ENCODE results near the gene PIK3R5. TPM values are rescaled to one million over a fixed set of nuclear protein-coding genes. Genes with fewer than 3 reads are reported as not detected.

The PIK3R5 gene
- total RNA-seq, 2 donors from 2014 or later = 3.2 to 10.4 TPM

DNA sequence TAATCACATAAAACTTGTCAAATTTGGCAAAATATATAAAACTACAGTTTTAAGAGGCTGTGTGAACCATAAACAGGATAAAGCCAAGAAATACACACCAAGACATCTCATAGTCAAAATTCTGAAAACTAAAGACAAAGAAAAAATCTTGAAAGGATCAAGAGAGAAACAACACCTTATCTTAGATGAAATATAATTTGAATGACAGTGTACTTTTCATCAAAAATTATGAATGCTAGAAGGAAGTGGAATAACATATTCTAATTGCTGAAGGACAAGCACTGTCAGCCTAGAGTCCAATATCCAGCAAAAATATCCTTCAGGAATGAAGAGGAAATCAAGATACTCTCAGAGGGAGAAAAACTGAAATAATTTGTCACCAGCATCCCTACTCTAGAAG lies 37.2 kb downstream of the PIK3R5 start:
- Histone ChIP-seq H3K27ac (no peak overlapping the region), H3K4me1 (replicated peaks) (no peaks in the 10 kb centered on the region), H3K36me3 (no peaks in the 10 kb centered on the region), H3K9me3 (no peaks in the 10 kb centered on the region), H3K4me3 (no peak overlapping the region), H3K27me3 (replicated peaks; ENCODE audit: insufficient read depth) (no peaks in the 10 kb centered on the region)
- DNase-seq (ENCODE audit: low spot score) = no peak
- TF ChIP-seq POLR2A (IDR thresholded peaks at IDR 0.05) (no peak), POLR2AphosphoS5 (IDR thresholded peaks at IDR 0.05) (no peak)
- TF ChIP-seq, protein P1, sequence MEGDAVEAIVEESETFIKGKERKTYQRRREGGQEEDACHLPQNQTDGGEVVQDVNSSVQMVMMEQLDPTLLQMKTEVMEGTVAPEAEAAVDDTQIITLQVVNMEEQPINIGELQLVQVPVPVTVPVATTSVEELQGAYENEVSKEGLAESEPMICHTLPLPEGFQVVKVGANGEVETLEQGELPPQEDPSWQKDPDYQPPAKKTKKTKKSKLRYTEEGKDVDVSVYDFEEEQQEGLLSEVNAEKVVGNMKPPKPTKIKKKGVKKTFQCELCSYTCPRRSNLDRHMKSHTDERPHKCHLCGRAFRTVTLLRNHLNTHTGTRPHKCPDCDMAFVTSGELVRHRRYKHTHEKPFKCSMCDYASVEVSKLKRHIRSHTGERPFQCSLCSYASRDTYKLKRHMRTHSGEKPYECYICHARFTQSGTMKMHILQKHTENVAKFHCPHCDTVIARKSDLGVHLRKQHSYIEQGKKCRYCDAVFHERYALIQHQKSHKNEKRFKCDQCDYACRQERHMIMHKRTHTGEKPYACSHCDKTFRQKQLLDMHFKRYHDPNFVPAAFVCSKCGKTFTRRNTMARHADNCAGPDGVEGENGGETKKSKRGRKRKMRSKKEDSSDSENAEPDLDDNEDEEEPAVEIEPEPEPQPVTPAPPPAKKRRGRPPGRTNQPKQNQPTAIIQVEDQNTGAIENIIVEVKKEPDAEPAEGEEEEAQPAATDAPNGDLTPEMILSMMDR (IDR thresholded peaks at IDR 0.05) = no peak
- intact Hi-C loops (cut with DNase I) = no loop called here

DNA sequence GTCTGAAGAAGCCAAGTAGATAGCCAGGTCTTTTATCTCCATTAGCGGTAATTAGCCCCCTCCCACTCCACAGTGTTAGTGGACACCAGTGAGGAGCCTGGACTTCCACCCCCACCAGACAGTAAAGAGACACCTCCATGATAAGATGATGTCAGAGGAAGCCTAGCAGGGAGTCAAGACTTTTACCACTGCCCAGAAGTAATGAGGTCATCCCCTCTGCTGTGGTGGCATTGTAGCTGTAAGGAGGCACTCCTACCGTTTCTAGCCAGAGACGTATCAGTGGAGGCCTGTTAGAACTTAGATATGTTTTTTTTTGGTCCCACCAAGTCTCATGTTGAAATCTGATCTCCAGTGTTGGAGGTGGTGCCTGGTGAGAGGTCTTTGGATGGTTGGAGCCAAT lies 38.1 kb downstream of the PIK3R5 start:
- WGBS = 91% methylated on average over 3 of the region's 3 CpGs
- TF ChIP-seq, protein P1 (IDR thresholded peaks at IDR 0.05) = no peak
- TF ChIP-seq POLR2AphosphoS5 (IDR thresholded peaks at IDR 0.05) (no peak), POLR2A (IDR thresholded peaks at IDR 0.05) (no peak)
- no peaks in the 10 kb centered on the region for H3K9me3 ChIP-seq
- DNase-seq (ENCODE audit: low spot score) = no peak
- intact Hi-C loops (cut with DNase I) = no loop called here
- no peaks in the 10 kb centered on the region for H3K27me3 ChIP-seq (replicated peaks; ENCODE audit: insufficient read depth)
- no peak overlapping the region for H3K4me3 ChIP-seq
- H3K4me1 ChIP-seq (replicated peaks) = no peaks in the 10 kb centered on the region
- H3K27ac ChIP-seq = no peak overlapping the region
- H3K36me3 ChIP-seq = no peaks in the 10 kb centered on the region

DNA sequence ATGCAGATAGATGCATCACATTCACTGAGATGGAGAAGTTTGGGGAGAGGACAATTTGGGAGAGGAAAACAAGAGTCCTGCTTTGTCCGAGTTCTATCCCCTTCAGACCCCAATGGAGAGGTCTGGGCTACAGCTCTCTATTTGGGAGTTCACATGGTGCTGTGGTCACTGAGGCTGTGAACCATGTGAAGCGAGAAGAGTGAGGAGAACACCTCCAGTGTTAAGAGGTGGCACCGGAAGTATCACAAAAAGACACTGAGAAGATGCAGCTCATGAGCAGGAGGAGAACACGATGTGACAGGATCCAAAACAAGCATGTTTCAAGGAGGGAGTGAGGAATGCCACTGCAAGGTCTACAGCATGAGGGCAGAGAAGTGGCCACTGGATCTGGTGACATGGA lies 39.7 kb downstream of the PIK3R5 start:
- intact Hi-C loops (cut with DNase I) = no loop called here
- Histone ChIP-seq H3K36me3 (no peaks in the 10 kb centered on the region), H3K9me3 (no peaks in the 10 kb centered on the region), H3K4me3 (no peak overlapping the region), H3K27me3 (replicated peaks; ENCODE audit: insufficient read depth) (no peaks in the 10 kb centered on the region), H3K4me1 (replicated peaks) (no peaks in the 10 kb centered on the region), H3K27ac (no peak overlapping the region)
- TF ChIP-seq POLR2AphosphoS5 (IDR thresholded peaks at IDR 0.05) (no peak), POLR2A (IDR thresholded peaks at IDR 0.05) (no peak)
- TF ChIP-seq, protein P1 (IDR thresholded peaks at IDR 0.05) = no peak
- DNase-seq (ENCODE audit: low spot score) = no peak
- 88% methylated on average over 4 of the region's 4 CpGs for WGBS

DNA sequence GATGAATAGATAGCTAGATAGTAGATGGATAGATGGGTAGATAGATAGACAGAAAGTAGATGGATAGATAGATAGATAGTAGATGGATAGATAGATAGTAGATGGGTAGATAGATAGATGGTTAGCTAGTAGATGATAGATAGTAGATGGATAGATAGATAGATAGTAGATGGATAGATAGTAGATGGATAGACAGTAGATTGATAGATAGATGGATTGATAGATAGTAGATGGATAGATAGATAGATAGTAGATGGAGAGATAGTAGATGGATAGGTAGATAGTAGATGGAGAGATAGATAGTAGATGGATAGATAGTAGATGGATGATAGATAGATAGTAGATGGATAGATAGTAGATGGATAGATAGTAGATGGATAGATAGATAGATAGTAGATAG lies 40.4 kb downstream of the PIK3R5 start:
- H3K9me3 ChIP-seq = no peaks in the 10 kb centered on the region
- intact Hi-C loops (cut with DNase I) = no loop called here
- H3K27me3 ChIP-seq (replicated peaks; ENCODE audit: insufficient read depth) = no peaks in the 10 kb centered on the region
- TF ChIP-seq POLR2AphosphoS5 (IDR thresholded peaks at IDR 0.05) = no peak
- TF ChIP-seq, protein P1 (IDR thresholded peaks at IDR 0.05) = no peak
- no peak for TF ChIP-seq POLR2A (IDR thresholded peaks at IDR 0.05)
- no peaks in the 10 kb centered on the region for H3K4me1 ChIP-seq (replicated peaks)
- no peaks in the 10 kb centered on the region for H3K36me3 ChIP-seq
- no peak for DNase-seq (ENCODE audit: low spot score)
- H3K4me3 ChIP-seq = no peak overlapping the region
- no peak overlapping the region for H3K27ac ChIP-seq

DNA sequence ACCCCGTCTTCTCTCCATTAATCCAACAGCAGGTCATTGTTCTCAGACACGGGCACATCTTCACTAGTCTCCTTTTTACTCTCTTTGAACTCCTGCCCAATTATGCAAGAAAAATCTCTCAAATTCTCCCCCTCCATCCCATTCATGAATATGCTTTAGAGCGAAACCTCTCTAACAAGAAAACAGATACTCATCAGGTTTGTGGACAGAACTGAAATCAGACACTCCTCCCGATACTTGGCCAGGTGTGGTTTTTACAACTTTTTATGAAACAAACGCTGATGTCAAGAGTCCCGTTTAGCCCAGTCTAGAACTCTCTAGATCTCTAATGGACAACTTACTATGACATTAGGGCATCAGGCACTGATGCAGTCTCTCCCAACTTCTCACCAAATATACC lies 40.9 kb downstream of the PIK3R5 start:
- Histone ChIP-seq H3K4me3 (no peak overlapping the region), H3K9me3 (no peaks in the 10 kb centered on the region), H3K27ac (no peak overlapping the region), H3K36me3 (no peaks in the 10 kb centered on the region), H3K27me3 (replicated peaks; ENCODE audit: insufficient read depth) (no peaks in the 10 kb centered on the region), H3K4me1 (replicated peaks) (no peaks in the 10 kb centered on the region)
- WGBS = 39% methylated on average over 6 of the region's 6 CpGs
- intact Hi-C loops (cut with DNase I) = no loop called here
- no peak for TF ChIP-seq POLR2A (IDR thresholded peaks at IDR 0.05)
- TF ChIP-seq, protein P1 (IDR thresholded peaks at IDR 0.05) = no peak
- no peak for TF ChIP-seq POLR2AphosphoS5 (IDR thresholded peaks at IDR 0.05)
- no peak for DNase-seq (ENCODE audit: low spot score)

All from prostate gland (tissue), 2 donors.